VCaP (cell line): ENCODE results near the gene PRR33.

ENCODE experiments used
- H3K27ac ChIP-seq: fragments of 450-650 bp; 2 replicates; pipeline ENCODE4 v1.5.1; 2017
- TF ChIP-seq, protein P1 (sequence below): fragments of 450-650 bp; conservative IDR thresholded peaks from 2 replicates; pipeline ENCODE4 v1.5.1; 2017; ENCODE audit warnings: mild to moderate bottlenecking, moderate library complexity

PRR33 gene

DNA sequence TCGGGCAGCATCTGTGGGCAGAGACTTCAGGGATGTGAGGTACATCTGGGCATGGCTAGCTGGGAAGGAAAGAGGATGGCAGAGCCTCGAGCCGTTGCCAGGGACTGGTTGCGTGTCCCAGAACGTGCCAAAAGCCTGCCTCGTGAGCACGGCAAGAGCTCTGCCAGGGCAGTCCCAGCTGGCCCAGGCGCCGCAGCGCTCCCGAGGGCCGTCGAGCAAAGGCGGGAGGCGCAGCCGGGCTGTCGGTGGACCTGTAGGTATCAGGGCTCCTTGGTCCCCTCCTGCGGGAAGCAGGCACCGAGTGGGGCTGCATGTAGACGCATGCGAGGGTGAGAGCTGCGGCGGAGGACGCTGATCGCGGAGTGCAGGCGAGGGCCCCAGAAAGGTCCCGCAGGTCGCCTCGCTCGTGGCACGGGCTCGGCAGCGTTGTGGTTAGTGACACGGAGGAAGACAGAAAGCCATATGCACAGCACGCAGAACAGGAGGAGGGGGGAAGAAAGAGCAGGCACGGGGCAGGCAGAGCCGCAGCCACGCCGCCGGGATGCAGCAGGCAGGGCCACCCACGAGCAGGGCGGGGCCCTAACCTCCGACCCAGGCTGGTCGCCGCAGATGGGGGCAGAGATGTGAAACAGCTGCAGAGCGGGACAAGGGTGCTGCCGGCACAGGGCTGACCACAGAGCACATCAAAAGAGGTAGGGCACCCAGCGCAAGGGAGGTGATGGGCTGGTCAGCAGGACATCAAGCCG is 20.8 kb downstream of the PRR33 start:
- TF ChIP-seq, protein P1, sequence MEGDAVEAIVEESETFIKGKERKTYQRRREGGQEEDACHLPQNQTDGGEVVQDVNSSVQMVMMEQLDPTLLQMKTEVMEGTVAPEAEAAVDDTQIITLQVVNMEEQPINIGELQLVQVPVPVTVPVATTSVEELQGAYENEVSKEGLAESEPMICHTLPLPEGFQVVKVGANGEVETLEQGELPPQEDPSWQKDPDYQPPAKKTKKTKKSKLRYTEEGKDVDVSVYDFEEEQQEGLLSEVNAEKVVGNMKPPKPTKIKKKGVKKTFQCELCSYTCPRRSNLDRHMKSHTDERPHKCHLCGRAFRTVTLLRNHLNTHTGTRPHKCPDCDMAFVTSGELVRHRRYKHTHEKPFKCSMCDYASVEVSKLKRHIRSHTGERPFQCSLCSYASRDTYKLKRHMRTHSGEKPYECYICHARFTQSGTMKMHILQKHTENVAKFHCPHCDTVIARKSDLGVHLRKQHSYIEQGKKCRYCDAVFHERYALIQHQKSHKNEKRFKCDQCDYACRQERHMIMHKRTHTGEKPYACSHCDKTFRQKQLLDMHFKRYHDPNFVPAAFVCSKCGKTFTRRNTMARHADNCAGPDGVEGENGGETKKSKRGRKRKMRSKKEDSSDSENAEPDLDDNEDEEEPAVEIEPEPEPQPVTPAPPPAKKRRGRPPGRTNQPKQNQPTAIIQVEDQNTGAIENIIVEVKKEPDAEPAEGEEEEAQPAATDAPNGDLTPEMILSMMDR, result no peak

DNA sequence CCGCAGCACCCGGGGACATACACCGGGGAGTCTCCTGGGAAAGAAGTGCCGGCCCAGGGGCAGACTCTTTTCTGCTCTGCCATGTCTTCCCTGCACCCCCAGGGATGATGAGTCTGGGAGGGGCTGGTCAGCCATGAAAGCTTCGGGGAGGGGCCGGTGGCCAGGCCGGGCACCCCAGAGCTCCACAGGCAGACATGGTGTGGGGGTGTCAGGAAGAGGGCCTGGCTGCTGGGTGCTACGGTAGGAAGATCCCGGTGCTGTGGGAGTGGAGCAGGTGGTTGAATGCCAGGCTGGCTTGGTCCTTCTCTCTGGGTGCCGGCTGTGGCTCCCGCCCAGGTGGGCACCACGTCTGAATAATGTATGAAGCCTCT is 21.4 kb downstream of the PRR33 start:
- H3K27ac ChIP-seq, result no peak overlapping the region
- TF ChIP-seq, protein P1, result no peak

More for the DNA sequence above, 20.8 kb downstream of the PRR33 start:
- no peak overlapping the region for H3K27ac ChIP-seq

DNA sequence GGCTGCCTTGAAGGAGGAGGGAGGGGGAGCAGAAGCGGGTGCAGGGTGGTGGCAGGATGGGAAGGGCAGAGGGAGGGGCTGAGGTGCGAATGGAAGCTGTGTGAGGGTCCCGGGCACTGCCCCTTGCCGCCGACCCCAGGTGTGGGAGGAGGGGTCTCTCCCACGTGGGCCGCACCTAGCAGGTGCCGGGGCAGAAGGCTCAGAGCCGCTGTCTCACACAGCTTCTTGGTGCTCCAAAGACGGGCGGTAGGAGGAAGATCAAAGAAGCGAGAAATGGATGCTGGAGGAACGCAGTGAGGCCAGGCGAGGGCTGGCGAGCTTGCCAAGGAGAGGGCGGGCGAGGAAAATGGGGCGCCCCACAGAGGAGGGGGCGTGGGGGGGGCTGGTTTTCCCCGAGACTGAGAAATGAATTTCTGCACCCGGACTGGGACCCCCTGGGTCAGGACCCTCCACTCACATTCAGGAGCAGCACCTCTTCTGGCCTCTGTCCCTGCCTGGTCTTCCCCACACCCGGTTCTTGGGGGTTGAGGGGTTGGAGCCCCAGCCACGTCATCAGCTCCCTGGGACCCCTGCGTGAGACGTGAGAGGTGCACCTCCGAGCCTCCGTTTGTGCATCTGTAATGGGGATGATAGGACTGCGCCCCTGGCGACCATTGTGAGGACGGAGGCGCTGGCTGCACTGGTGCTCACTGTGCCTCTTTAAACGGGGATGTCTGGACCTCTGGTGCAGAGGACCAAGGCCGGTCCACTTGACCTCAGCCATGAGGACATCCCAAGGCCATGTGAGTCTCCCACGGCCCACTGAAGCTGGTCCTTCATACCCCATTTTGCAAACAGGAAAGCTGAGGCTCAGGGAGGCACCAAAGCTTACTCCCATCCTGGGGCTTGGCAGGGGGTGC is 22.0 kb downstream of the PRR33 start:
- no peak overlapping the region for H3K27ac ChIP-seq
- TF ChIP-seq, protein P1, result peak; percentile 64

DNA sequence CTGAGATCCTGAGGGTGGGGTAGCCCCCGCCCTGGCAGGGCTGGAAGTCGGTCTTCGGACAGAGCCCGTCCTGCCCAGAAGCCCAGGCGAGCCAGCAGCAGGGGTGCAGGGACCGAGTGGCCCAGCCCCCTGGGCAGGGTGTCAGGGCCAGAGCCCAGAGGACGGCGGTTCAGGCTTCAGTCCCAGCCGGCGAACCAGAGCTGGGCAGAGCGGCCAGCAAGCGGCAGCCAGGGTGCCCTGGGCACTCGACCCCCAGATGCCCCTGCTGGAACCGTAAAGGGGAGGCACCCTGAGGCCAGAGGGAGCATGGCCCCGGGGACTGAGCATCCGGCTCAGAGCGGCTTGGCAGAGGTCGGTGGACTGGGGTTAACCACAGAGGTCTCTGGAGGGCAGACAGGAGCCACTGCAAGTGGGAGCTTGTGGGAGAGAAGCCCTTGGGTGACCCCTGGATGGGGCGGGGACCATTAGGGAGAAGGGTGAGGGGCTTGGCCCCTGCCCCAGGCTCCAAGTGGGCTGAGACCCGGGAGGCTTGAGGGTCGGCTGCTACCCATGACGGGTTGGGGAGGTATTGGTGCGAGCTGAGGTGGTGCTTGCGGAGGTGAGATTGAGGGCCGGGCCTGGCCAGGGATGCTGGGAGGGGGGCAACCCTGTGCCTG is 22.9 kb downstream of the PRR33 start:
- no peak overlapping the region for H3K27ac ChIP-seq
- TF ChIP-seq, protein P1, result no peak

DNA sequence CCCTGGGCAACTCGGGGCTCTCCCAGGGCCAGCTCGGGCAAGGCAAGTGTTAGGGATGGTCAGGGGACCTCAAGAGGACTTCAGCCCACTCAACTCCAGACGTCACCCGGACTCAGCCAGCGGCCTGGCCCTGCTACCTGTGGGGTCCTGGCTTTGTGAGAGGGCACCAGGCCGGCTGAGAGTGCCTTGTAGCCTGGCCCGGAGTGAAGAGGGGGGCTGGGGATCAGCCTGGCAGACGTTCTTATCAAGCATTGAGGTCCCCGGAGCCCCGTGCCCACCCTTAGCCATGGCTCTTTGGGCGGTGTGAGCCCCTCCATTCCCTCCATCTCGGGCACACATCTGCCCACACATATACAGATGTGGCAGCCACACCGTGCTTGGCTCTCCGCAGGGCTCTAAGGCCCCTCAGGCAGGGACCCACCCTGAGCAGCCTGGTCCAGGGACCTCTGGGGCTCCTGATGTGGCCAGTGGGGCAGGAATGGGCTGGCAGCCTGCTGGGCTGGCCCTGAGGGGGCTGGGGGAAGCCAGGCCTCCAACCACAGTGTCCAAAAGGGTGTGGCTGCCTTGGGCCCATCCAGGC is 23.5 kb downstream of the PRR33 start:
- H3K27ac ChIP-seq, result no peak overlapping the region

DNA sequence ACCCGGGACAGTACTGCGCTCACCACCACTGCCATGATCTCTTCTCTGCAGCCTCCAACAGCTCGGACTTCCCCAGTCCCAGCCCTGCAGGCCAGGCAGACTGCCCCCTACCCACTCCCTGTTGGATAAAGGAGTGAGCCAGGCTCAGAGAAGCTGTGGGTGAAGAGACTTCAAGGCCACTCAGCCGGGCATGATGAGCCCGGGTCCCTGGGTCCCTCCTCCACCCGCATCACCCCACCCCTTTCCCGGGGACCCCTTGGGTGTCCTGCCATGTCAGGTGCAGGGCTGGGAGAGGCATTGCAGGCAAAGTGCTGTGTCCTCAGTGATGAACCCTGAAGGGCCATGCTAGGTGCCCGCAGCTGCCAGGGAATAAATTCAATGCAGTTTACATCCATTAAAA is 24.3 kb downstream of the PRR33 start:
- no peak overlapping the region for H3K27ac ChIP-seq
- TF ChIP-seq, protein P1, result no peak

More for the DNA sequence above, 23.5 kb downstream of the PRR33 start:
- TF ChIP-seq, protein P1, result no peak

DNA sequence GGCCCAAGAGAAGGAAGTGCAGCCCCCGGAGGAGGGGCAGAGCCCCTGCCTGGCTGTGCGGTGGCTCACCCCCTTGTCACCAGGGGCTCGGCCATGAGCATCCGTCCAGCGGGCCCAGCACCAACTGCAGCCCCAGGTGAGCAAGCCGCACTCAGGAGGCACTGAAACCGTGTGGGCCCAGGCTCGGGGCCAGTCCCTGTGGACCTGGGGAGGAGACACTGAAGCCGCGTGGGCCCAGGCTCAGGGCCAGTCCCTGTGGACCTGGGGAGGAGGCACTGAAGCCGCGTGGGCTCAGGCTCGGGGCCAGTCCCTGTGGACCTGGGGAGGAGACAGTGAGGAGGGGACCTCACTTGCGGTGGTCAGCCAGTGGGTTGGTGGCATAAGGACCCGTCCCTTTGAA is 24.9 kb downstream of the PRR33 start:
- TF ChIP-seq, protein P1, result no peak
- H3K27ac ChIP-seq, result no peak overlapping the region
